ENCODE measurements around the gene NEDD9.

The NEDD9 gene

DNA sequence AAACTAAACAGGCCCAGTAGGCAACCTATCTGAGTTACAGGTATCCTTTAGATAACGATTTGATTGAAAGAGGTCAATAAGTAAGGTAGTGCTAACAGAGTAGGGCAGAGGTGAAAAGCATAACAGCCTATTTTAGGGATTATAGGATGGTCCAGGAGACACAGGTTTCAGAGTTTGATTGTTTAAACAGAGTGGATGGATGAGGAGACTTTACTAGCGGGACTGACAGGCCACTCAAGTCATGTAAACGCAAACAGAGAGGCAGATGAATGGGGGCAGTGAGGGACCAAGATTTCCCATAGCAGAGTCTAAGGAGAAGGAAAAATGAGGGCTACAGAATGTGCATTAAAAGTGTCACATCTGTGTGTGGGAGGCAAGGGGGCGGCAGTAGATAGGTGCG, 4.8 kb downstream of the NEDD9 start:
- TF ChIP-seq CTCF (IDR thresholded peaks at IDR 0.05; ENCODE audit: low read depth, low read length, missing control alignments) = no peak
- no peak overlapping the region for H3K4me3 ChIP-seq (ENCODE audit: low read depth, low read length)
- no peak for DNase-seq (ENCODE audit: low read depth)
- in situ Hi-C loops (cut with HindIII; ENCODE audit: low sequenced_read_pairs) = no loop called here

GRCh38 chr6:11226005-11226404, 6.5 kb downstream of the NEDD9 start:
- TF ChIP-seq CTCF (IDR thresholded peaks at IDR 0.05; ENCODE audit: low read depth, low read length, missing control alignments) = no peak
- H3K4me3 ChIP-seq (ENCODE audit: low read depth, low read length) = no peak overlapping the region
- in situ Hi-C loops (cut with HindIII; ENCODE audit: low sequenced_read_pairs) = no loop called here
- DNase-seq (ENCODE audit: low read depth) = no peak

DNA sequence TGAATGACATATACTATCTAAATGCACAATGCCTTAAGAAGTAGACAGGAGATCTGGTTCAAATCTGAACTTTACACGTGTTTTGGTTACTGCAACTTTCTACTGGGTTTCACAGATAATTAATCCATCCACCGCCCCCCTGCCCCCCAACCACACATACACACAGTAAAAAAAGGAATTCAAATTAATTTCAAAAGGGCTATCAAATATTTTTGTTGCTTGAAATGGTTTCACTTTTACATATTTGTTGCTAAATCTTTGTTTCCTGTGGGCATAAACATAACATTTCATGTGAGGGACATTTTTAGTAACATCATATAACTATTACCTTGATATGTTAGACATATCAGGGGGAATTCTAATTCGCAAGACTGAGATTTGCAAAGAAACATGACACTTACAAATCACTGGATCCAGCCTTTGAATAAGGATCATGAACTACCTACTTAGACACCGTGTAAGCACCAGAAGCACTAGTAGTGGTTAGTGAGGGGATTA, 7.5 kb downstream of the NEDD9 start:
- TF ChIP-seq CTCF (IDR thresholded peaks at IDR 0.05; ENCODE audit: low read depth, low read length, missing control alignments) = no peak
- no peak for DNase-seq (ENCODE audit: low read depth)
- H3K4me3 ChIP-seq (ENCODE audit: low read depth, low read length) = no peak overlapping the region
- in situ Hi-C loops (cut with HindIII; ENCODE audit: low sequenced_read_pairs) = no loop called here

DNA sequence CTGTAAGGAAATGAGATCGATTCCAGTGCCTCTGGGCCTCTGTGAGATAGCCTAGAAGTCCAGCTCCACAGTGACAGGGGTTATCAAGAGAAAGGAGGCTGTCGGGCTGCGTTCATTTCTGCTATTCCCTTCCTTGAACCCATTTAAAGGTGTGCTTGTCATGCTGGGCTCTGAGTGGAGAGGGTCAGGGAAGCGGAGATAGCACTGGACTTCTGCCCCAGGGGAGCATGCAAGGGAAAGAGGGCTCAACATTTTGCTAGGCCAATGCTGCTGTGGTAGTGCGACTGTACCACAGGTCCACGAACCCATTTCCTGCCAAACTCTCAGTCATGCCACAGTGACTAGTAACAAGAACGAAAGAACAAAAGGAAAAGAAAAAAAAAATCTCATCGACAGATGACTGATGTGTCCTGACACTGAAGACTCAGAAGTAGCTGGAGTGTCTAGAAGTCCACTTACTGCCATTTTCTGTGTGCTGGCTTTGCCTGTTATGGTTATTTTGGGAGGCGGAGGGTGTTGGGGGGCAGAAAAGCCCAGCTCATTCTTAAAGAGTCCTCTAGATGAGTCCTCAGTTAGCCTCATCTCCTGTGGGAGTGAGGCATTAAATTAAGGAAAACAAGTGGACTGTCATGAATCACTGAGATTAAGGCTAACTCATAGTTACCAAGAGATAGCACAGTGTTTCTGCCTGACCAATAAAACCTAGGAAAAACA, 8.1 kb downstream of the NEDD9 start:
- in situ Hi-C loops (cut with HindIII; ENCODE audit: low sequenced_read_pairs) = no loop called here
- no peak for DNase-seq (ENCODE audit: low read depth)
- no peak overlapping the region for H3K4me3 ChIP-seq (ENCODE audit: low read depth, low read length)
- no peak for TF ChIP-seq CTCF (IDR thresholded peaks at IDR 0.05; ENCODE audit: low read depth, low read length, missing control alignments)

GRCh38 chr6:11223286-11223864, 9.1 kb downstream of the NEDD9 start:
- no peak for DNase-seq (ENCODE audit: low read depth)
- TF ChIP-seq CTCF (IDR thresholded peaks at IDR 0.05; ENCODE audit: low read depth, low read length, missing control alignments) = no peak
- in situ Hi-C loops (cut with HindIII; ENCODE audit: low sequenced_read_pairs) = no loop called here
- no peak overlapping the region for H3K4me3 ChIP-seq (ENCODE audit: low read depth, low read length)

DNA sequence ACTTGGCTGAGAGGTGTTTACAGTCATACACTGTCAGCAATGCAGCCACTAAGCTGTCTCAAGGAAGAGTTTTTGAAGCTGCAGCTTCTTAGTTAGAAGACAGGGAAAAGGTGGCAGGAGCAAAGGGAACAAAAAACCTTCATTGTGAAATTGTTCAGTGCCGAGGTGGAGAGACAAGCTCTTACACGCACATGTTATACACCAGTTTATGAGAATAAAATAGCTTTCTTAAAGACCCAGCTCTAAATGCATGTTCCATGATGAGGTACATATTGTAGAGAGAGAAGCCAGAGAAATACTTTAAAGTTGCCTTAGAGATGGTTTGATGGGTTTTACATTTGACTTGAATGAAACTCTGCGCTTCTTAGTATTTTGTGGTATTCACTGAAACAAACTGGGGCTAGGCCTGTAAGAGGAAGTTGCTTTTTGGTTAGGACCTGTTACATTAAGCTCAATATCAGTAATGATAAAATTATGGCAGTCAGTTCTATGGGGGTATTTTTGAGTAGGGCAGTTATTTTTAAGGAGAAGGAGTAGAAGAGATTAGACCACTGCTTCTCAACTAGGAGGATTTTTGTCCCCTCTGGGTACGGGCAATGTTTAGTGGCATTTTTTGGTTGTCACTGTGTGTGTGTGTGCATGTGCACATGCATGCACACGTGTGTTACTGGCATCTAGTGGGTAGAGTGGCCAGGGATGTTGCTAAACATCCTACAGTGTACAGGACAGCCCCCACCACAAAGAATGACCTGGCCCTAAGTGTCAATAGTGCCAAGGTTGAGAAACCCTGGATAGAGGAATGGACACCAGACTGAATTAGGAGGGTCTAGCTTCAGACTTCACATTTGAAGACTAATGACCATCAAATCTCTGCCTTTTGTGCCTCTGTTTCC, 9.8 kb downstream of the NEDD9 start:
- no peak for DNase-seq (ENCODE audit: low read depth)
- no peak overlapping the region for H3K4me3 ChIP-seq (ENCODE audit: low read depth, low read length)
- in situ Hi-C loops (cut with HindIII; ENCODE audit: low sequenced_read_pairs) = no loop called here
- TF ChIP-seq CTCF (IDR thresholded peaks at IDR 0.05; ENCODE audit: low read depth, low read length, missing control alignments) = no peak
